Thyroid gland (tissue), 4 donors: Measurements from ENCODE around the gene ERVMER34-1. TPM values are rescaled to one million over a fixed set of nuclear protein-coding genes. Genes with fewer than 3 reads are reported as not detected.

Experiments
- DNase-seq, 2 donors: peaks; one replicate each; pipeline ENCODE4 v3.0.0-alpha.2; 2019
- H3K27ac ChIP-seq, 3 donors: fragments of 200-600 bp; sonication (generic); 1 replicate in 2 of 3; 2 replicates in 1 of 3; pipeline ENCODE4 v1.5.1; 2016 to 2019; ENCODE audit warnings: mild to moderate bottlenecking in 1 of 3, moderate library complexity in 1 of 3
- H3K27me3 ChIP-seq: fragments of 200-600 bp; sonication (generic); one replicate; pipeline ENCODE4 v1.5.1; 2019
- H3K36me3 ChIP-seq, 2 donors: fragments of 200-600 bp; sonication (generic); one replicate each; pipeline ENCODE4 v1.5.1; 2016 to 2019
- H3K4me1 ChIP-seq, 2 donors: fragments of 200-600 bp; sonication (generic); one replicate each; pipeline ENCODE4 v1.5.1; 2017 to 2019
- H3K4me3 ChIP-seq, 3 donors: fragments of 200-600 bp; sonication (generic); replicated peaks in 1 of 3; 1 replicate in 2 of 3; 2 replicates in 1 of 3; pipeline ENCODE4 v1.5.1; 2016; ENCODE audit warnings: mild to moderate bottlenecking in 1 of 3
- H3K9me3 ChIP-seq: fragments of 200-600 bp; sonication (generic); one replicate; pipeline ENCODE4 v1.5.1; 2017
- POLR2A ChIP-seq, 2 donors: fragments of 450-650 bp; IDR thresholded peaks; one replicate each; pipeline ENCODE4 v1.6.1; 2017; ENCODE audit warnings: antibody characterized with exemption in 2 of 2, mild to moderate bottlenecking in 2 of 2, moderate library complexity in 1 of 2
- WGBS, 2 donors: methylation state at CpG; one replicate each; pipeline ENCODE4 v1.1.5; 2017; 5-methylcytosine and 5-hydroxymethylcytosine counted together
- intact Hi-C: fragments of 100-400 bp; cut with DNase I; formaldehyde crosslinking; loops from one replicate; pipeline ENCODE4 v1.15.1; 2023
- total RNA-seq, 4 donors: library from RNA; depleted of rRNA; stranded (reverse); fragments of >200 nt; gene quantifications; one replicate each; pipeline ENCODE4 v1.2.3, GENCODE V29; 2016
- TF ChIP-seq, protein P1 (sequence below), 6 experiments: fragments of 200-600 bp in 3 of 6; fragments of 450-650 bp in 3 of 6; sonication (generic) in 3 of 6; IDR thresholded peaks; one replicate each; pipeline ENCODE4 v1.5.1; 2016 to 2019; ENCODE audit warnings: antibody characterized with exemption in 6 of 6, mild to moderate bottlenecking in 2 of 6, inconsistent platforms in 1 of 6, moderate library complexity in 1 of 6

ERVMER34-1 gene
- total RNA-seq, 4 donors from 2014 or later: 0.67 to 1.2 (median 0.90) TPM

DNA sequence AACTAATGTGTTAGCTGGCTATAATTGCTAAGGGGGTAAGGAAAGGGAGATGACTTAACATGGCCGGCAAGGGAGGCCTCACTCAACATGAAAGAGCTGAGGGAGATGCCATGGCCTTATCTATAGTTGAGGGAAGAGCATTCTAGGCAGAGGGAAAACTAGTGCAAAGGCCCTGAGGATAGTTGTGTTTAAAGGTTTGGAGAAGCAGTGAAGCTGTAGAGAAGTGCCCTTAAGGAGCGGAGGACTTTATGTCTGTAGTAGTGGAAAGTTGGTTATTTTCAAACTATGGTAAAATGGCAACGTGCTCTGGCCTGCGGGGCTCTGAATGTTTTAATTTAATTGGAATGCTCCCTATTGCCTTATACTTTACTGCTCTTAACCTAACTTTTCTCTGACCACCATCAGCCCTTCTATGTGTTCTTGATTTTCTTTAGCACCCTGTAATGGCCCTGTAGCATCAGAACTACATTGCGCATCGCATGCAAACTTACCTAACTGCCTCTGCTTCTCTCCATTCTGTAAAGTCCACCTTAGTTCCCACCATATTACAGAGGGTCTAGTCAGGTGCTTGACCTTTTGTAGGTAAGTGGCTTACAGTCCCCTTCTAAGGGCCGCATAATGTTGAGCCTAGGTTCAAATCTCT is 35.8 kb downstream of the ERVMER34-1 start:
- H3K4me3 ChIP-seq: no peak overlapping the region
- no peak overlapping the region for H3K27ac ChIP-seq
- no peaks in the 10 kb centered on the region for H3K36me3 ChIP-seq
- intact Hi-C loops: loop anchor here (5.0 kb wide), 1 partner anchor 147 kb away; the partner anchor contains the start of gene RASL11B
- DNase-seq: no peak
- no peaks in the 10 kb centered on the region for H3K27me3 ChIP-seq
- WGBS, 2 donors: 95 to 97% methylated on average over 7 of the region's 7 CpGs
- H3K9me3 ChIP-seq: no peaks in the 10 kb centered on the region
- no peak for TF ChIP-seq POLR2A (IDR thresholded peaks at IDR 0.05)
- TF ChIP-seq, protein P1, sequence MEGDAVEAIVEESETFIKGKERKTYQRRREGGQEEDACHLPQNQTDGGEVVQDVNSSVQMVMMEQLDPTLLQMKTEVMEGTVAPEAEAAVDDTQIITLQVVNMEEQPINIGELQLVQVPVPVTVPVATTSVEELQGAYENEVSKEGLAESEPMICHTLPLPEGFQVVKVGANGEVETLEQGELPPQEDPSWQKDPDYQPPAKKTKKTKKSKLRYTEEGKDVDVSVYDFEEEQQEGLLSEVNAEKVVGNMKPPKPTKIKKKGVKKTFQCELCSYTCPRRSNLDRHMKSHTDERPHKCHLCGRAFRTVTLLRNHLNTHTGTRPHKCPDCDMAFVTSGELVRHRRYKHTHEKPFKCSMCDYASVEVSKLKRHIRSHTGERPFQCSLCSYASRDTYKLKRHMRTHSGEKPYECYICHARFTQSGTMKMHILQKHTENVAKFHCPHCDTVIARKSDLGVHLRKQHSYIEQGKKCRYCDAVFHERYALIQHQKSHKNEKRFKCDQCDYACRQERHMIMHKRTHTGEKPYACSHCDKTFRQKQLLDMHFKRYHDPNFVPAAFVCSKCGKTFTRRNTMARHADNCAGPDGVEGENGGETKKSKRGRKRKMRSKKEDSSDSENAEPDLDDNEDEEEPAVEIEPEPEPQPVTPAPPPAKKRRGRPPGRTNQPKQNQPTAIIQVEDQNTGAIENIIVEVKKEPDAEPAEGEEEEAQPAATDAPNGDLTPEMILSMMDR (IDR thresholded peaks at IDR 0.05): no peak
- H3K4me1 ChIP-seq: peaks cover 12 to 26% of the 10 kb centered on the region in 2 donors

DNA sequence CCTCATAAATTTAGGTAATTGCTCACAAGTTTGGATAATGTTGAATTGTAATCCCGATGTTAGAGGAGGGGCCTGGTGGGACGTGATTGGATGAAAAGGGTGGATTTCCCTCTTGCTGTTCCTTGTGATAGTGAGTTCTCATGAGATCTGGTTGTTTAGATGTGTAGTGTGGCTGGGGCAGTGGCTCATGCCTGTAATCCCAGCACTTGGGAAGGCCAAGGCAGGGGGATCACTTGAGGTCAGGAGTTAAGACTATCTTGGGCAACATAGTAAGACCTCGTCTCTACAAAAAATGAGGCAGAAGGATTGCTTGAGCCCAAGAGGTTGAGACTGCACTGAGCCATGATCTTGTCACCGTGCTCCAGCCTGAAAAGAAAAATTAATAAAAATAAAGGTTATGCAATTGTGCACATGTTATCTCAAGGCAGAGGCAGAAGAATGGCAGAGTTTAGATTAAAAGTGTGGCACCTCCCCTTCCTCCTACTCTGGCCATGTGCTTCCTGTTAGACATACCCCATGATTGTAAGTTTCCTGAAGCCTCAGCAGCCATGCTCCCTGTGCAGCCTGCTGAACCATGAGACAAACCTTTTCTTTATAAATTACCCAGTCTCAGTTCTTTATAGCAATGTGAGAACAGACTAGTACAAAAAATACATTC is 36.5 kb downstream of the ERVMER34-1 start:
- Histone ChIP-seq H3K27ac (no peak overlapping the region), H3K9me3 (no peaks in the 10 kb centered on the region), H3K27me3 (no peaks in the 10 kb centered on the region), H3K4me3 (no peak overlapping the region), H3K36me3 (no peaks in the 10 kb centered on the region), H3K4me1 (peaks cover 12 to 26% of the 10 kb centered on the region in 2 donors)
- intact Hi-C loops: loop anchor here (5.0 kb wide), 1 partner anchor 148 kb away; the partner anchor contains the start of gene RASL11B
- TF ChIP-seq, protein P1 (IDR thresholded peaks at IDR 0.05): no peak
- TF ChIP-seq POLR2A (IDR thresholded peaks at IDR 0.05): no peak
- DNase-seq: no peak
- WGBS, 2 donors: 92 to 95% methylated on average over 4 of the region's 4 CpGs

DNA sequence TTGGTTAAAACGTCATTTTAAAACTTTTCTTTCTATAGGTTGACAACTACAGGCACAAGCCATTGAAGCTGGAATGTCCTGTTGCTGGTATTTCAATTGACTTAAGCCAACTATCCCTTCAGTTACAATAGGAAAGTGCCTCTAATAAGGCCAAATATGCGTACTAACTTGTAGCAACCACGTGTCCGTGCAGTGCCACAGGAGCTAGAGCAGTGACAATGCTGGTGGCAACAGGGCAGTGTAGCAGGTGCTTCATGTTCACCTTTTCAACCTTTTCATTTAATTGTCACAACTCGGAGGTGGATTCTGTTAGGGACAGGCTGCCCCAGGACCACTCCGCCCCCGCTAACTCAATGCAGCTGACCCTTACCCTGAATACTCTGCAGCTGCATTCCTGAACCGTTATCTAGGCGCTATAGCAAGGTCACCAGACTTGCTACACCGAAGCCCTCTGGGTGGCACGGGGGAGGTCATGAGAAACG is 37.7 kb downstream of the ERVMER34-1 start:
- Histone ChIP-seq H3K9me3 (no peaks in the 10 kb centered on the region), H3K27ac (no peak overlapping the region), H3K4me1 (peaks cover 12 to 26% of the 10 kb centered on the region in 2 donors), H3K27me3 (no peaks in the 10 kb centered on the region), H3K36me3 (no peaks in the 10 kb centered on the region), H3K4me3 (peak overlapping the region in 1 of 3 donors; percentile 84)
- WGBS, 2 donors: 76% methylated on average over 12 of the region's 12 CpGs
- DNase-seq: no peak
- intact Hi-C loops: no loop called here
- no peak for TF ChIP-seq POLR2A (IDR thresholded peaks at IDR 0.05)
- TF ChIP-seq, protein P1 (IDR thresholded peaks at IDR 0.05): no peak

DNA sequence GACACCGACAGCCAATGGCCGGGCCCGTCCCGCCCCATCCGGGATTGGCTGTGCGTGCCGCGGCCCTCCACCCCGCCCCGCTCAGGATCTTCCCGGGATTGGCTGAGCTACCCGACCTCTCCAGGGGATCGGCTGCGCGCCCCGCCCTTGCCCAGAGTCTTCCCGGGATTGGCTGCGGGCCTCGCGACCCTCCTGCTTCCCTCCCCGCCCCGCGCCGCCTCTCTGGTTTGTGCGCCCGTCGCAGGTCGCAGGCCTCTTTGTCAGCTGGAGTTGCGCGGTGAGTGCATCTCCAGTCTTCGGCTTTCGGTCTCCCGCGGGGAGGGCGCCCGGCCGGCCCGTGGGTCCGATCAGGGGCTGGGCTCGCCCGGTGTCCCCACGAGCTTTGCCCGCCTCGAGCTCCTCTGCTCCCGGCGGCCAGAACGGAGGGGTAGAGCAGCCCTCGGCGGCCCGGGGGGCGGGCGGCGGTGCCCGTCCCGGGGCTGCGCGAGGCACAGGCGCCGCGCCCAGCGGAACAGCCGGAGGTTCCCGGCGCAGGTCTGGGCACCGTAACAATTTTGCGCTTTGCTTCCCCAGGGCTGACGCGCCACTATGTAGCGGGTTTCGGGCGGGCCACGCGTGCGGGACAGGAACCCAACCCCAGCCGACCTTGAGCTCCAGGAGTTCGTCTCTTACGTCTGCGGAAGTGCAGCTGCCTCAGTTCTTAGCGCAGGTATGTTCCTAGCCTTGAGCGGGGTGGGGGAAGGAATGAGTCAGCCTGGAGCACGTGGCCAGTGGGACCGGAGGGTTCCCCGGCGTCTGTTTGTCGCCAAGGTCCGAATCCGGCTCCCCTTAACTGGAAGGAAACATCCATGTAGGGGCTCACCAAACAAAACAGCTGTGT is 38.7 kb downstream of the ERVMER34-1 start:
- intact Hi-C loops: no loop called here
- DNase-seq: peak; percentile 98 to 99
- peak overlapping the region; percentile 79 to 91 (median 80) for H3K27ac ChIP-seq
- no peaks in the 10 kb centered on the region for H3K36me3 ChIP-seq
- 0 to 1% methylated on average over 22 to 27 of the region's 87 CpGs for WGBS, 2 donors
- no peaks in the 10 kb centered on the region for H3K9me3 ChIP-seq
- no peaks in the 10 kb centered on the region for H3K27me3 ChIP-seq
- H3K4me1 ChIP-seq: peaks cover 12 to 26% of the 10 kb centered on the region in 2 donors
- peak overlapping the region; percentile 27 to 84 (median 69) for H3K4me3 ChIP-seq
- TF ChIP-seq, protein P1 (IDR thresholded peaks at IDR 0.05): no peak
- peak in 1 of 2 donors; percentile 91 for TF ChIP-seq POLR2A (IDR thresholded peaks at IDR 0.05)
